CD4-positive, alpha-beta memory T cell (primary cell): Measurements from ENCODE around the gene ZNF709. TPM values are rescaled to one million over a fixed set of nuclear protein-coding genes. Genes with fewer than 3 reads are reported as not detected.
"Not testable (repeated sequence)": the region's sequence is repeated elsewhere in the genome, so short reads cannot be mapped to it uniquely, and the experiment has no call there.

ENCODE experiments used
- CTCF ChIA-PET: fragments of 350-600 bp; sonication (Branson Sonifier 250); formaldehyde crosslinking; loops from one replicate; lab custom pipeline; 2021; ENCODE audit warnings: inconsistent platforms; ENCODE audit not compliant: partially characterized antibody; lab: Charles Lee
- POLR2A ChIA-PET: fragments of 350-600 bp; sonication (Branson Sonifier 250); formaldehyde crosslinking; loops from one replicate; lab custom pipeline; 2021; ENCODE audit not compliant: partially characterized antibody; lab: Charles Lee
- DNase-seq, 5 donors: peaks; one replicate each; pipeline versions ENCODE4 v3.0.0 to v3.0.0-alpha.2; 2020 to 2022; ENCODE audit warnings: mixed read lengths in 1 of 5
- H3K27ac ChIP-seq: one replicate; pipeline ENCODE4 v1.7.0; 2013; ENCODE audit warnings: low read depth, low read length
- H3K27me3 ChIP-seq: 2 replicates; pipeline ENCODE4 v1.7.0; 2013; ENCODE audit warnings: mild to moderate bottlenecking, low read length, moderate library complexity; ENCODE audit not compliant: insufficient read depth
- H3K36me3 ChIP-seq: 2 replicates; pipeline ENCODE4 v1.7.0; 2013; ENCODE audit warnings: mild to moderate bottlenecking, low read length, moderate library complexity; ENCODE audit not compliant: insufficient read depth
- H3K4me1 ChIP-seq: 2 replicates; pipeline ENCODE4 v1.7.0; 2013; ENCODE audit warnings: mild to moderate bottlenecking, low read length, moderate library complexity; ENCODE audit not compliant: insufficient read depth
- H3K4me3 ChIP-seq, 2 donors: one replicate each; pipeline ENCODE4 v1.7.0; 2013; ENCODE audit warnings: low read length in 2 of 2, mild to moderate bottlenecking in 1 of 2
- H3K9me3 ChIP-seq, 2 donors: one replicate each; pipeline ENCODE4 v1.7.0; 2013; ENCODE audit warnings: low read length in 2 of 2, control low read depth in 1 of 2; ENCODE audit not compliant: control insufficient read depth in 1 of 2
- H3K27ac Mint-ChIP-seq, 7 donors: one replicate each; pipeline ENCODE4 v1.8.0; 2020 to 2021; ENCODE audit warnings: mixed read lengths in 7 of 7, mild to moderate bottlenecking in 6 of 7, inconsistent platforms in 3 of 7, moderate library complexity in 3 of 7
- H3K27me3 Mint-ChIP-seq, 2 donors: one replicate each; pipeline ENCODE4 v1.8.0; 2020 to 2021; ENCODE audit warnings: mixed read lengths in 2 of 2
- H3K36me3 Mint-ChIP-seq, 2 donors: one replicate each; pipeline ENCODE4 v1.8.0; 2020 to 2021; ENCODE audit warnings: mixed read lengths in 2 of 2, inconsistent platforms in 1 of 2, mild to moderate bottlenecking in 1 of 2
- H3K4me1 Mint-ChIP-seq, 4 donors: one replicate each; pipeline ENCODE4 v1.8.0; 2020 to 2021; ENCODE audit warnings: mixed read lengths in 4 of 4, mild to moderate bottlenecking in 1 of 4
- H3K4me3 Mint-ChIP-seq, 8 donors: one replicate each; pipeline ENCODE4 v1.8.0; 2020 to 2021; ENCODE audit warnings: mixed read lengths in 8 of 8, mild to moderate bottlenecking in 7 of 8, moderate library complexity in 6 of 8, inconsistent platforms in 3 of 8
- H3K9me3 Mint-ChIP-seq, 8 donors: one replicate each; pipeline ENCODE4 v1.8.0; 2020 to 2021; ENCODE audit warnings: mixed read lengths in 8 of 8, mild to moderate bottlenecking in 5 of 8, inconsistent platforms in 3 of 8, moderate library complexity in 1 of 8
- intact Hi-C: fragments of 100-400 bp; cut with micrococcal nuclease; formaldehyde crosslinking; loops from one replicate; pipeline ENCODE4 v1.15.1; 2023
- polyA plus RNA-seq, 2 donors: library from polyadenylated mRNA; unstranded; fragments of 300-500 nt; fragmentation: Illumina TruSeq; gene quantifications; one replicate each; pipeline ENCODE4 v1.2.3, GENCODE V29; 2021
- total RNA-seq, 2 experiments: library from RNA; stranded (reverse); gene quantifications; one replicate each; pipeline ENCODE4 v1.2.3, GENCODE V29; 2021

ZNF709 gene
- total and polyA plus RNA-seq, 4 experiments from 2014 or later: 1.1 to 9.6 (median 4.7) TPM

GRCh38 chr19:12464769-12465168 is 19.8 kb downstream of the ZNF709 start:
- Histone ChIP-seq H3K4me1 (no peaks in the 10 kb centered on the region), H3K27ac (no peak overlapping the region), H3K27me3 (no peaks in the 10 kb centered on the region), H3K4me3 (no peak overlapping the region), H3K36me3 (peaks cover 6% of the 10 kb centered on the region), H3K9me3 (peaks cover 0 to 39% of the 10 kb centered on the region in 2 donors)
- no peak for DNase-seq
- ChIA-PET POLR2A (no interaction called here), CTCF (no interaction called here)
- H3K4me1 Mint-ChIP-seq: peaks cover 0 to 2% (median 0%) of the 10 kb centered on the region in 4 donors
- peaks cover 0 to 79% (median 56%) of the 10 kb centered on the region in 8 donors for H3K9me3 Mint-ChIP-seq
- H3K27ac Mint-ChIP-seq: no peak overlapping the region
- intact Hi-C loops: no loop called here
- no peaks in the 10 kb centered on the region for H3K27me3 Mint-ChIP-seq
- H3K36me3 Mint-ChIP-seq: peaks cover 45 to 47% of the 10 kb centered on the region in 2 donors
- no peak overlapping the region for H3K4me3 Mint-ChIP-seq

GRCh38 chr19:12464139-12464538 is 20.5 kb downstream of the ZNF709 start:
- H3K27me3 ChIP-seq, POLR2A ChIA-PET, H3K36me3 ChIP-seq, DNase-seq, H3K27ac Mint-ChIP-seq, H3K4me1 Mint-ChIP-seq, intact Hi-C loops, H3K4me3 Mint-ChIP-seq, H3K27me3 Mint-ChIP-seq, H3K27ac ChIP-seq, H3K4me3 ChIP-seq, H3K4me1 ChIP-seq, CTCF ChIA-PET: not testable (repeated sequence)
- Mint-ChIP-seq H3K36me3 (peaks cover 48 to 52% of the 10 kb centered on the region in 2 donors), H3K9me3 (peaks cover 0 to 79% (median 59%) of the 10 kb centered on the region in 8 donors)
- peaks cover 0 to 45% of the 10 kb centered on the region in 2 donors for H3K9me3 ChIP-seq

- Mint-ChIP-seq H3K4me1 (no peaks in the 10 kb centered on the region), H3K9me3 (peaks cover 6 to 52% (median 47%) of the 10 kb centered on the region in 8 donors), H3K4me3 (no peak overlapping the region), H3K36me3 (peaks cover 20 to 35% of the 10 kb centered on the region in 2 donors), H3K27me3 (no peaks in the 10 kb centered on the region), H3K27ac (no peak overlapping the region)
- H3K27me3 ChIP-seq: no peaks in the 10 kb centered on the region
- H3K27ac ChIP-seq: no peak overlapping the region
- H3K4me1 ChIP-seq: no peaks in the 10 kb centered on the region
- POLR2A ChIA-PET: no interaction called here
- H3K36me3 ChIP-seq: no peaks in the 10 kb centered on the region
- CTCF ChIA-PET: no interaction called here
- H3K4me3 ChIP-seq: no peak overlapping the region
- H3K9me3 ChIP-seq: peaks cover 0 to 4% of the 10 kb centered on the region in 2 donors
- no peak for DNase-seq
- intact Hi-C loops: no loop called here
Observed at GRCh38 chr19:12453495-12453894, 31.1 kb downstream of the ZNF709 start.

GRCh38 chr19:12450844-12451243 is 33.8 kb downstream of the ZNF709 start:
- DNase-seq: no peak
- no peak overlapping the region for H3K27ac ChIP-seq
- H3K4me3 ChIP-seq: no peak overlapping the region
- no peaks in the 10 kb centered on the region for H3K27me3 Mint-ChIP-seq
- CTCF ChIA-PET: interaction anchor here (1.3 kb wide), 1 partner anchor 44 kb away, joined by 3 read pairs; no protein-coding TSS in a partner anchor
- H3K4me1 ChIP-seq: no peaks in the 10 kb centered on the region
- H3K4me1 Mint-ChIP-seq: no peaks in the 10 kb centered on the region
- H3K27ac Mint-ChIP-seq: no peak overlapping the region
- peaks cover 12 to 19% of the 10 kb centered on the region in 2 donors for H3K36me3 Mint-ChIP-seq
- H3K4me3 Mint-ChIP-seq: no peak overlapping the region
- H3K36me3 ChIP-seq: no peaks in the 10 kb centered on the region
- intact Hi-C loops: no loop called here
- H3K9me3 Mint-ChIP-seq: peaks cover 4 to 48% (median 34%) of the 10 kb centered on the region in 8 donors
- H3K27me3 ChIP-seq: no peaks in the 10 kb centered on the region
- H3K9me3 ChIP-seq: peaks cover 0 to 4% of the 10 kb centered on the region in 2 donors
- POLR2A ChIA-PET: no interaction called here

- DNase-seq: no peak
- Mint-ChIP-seq H3K4me3 (no peak overlapping the region), H3K27ac (no peak overlapping the region), H3K36me3 (peaks cover 12 to 19% of the 10 kb centered on the region in 2 donors), H3K4me1 (no peaks in the 10 kb centered on the region), H3K9me3 (peaks cover 4 to 46% (median 32%) of the 10 kb centered on the region in 8 donors), H3K27me3 (no peaks in the 10 kb centered on the region)
- H3K9me3 ChIP-seq: peaks cover 0 to 4% of the 10 kb centered on the region in 2 donors
- no peaks in the 10 kb centered on the region for H3K4me1 ChIP-seq
- ChIA-PET CTCF (no interaction called here), POLR2A (no interaction called here)
- no peaks in the 10 kb centered on the region for H3K36me3 ChIP-seq
- intact Hi-C loops: no loop called here
- no peak overlapping the region for H3K4me3 ChIP-seq
- H3K27me3 ChIP-seq: no peaks in the 10 kb centered on the region
- no peak overlapping the region for H3K27ac ChIP-seq
Observed at GRCh38 chr19:12448808-12449207, 35.8 kb downstream of the ZNF709 start.

- peak within 1 kb of the TSS; percentile 52 to 76 for H3K4me3 ChIP-seq
- ChIA-PET CTCF (interaction anchor here (0.7 to 2.2 kb wide), 3 partner anchors 55 to 442 kb away, joined by 3 to 8 read pairs (median 3); no protein-coding TSS in a partner anchor), POLR2A (interaction anchor here (0.9 to 2.1 kb wide), 10 partner anchors 9 to 146 kb away, joined by 3 to 17 read pairs (median 4); partner anchors contain the start of genes ZNF44, ZNF442, ZNF563 and ZNF564)
Observed at GRCh38 chr19:12440541-12441316, 43.9 kb downstream of the ZNF709 start, which contains the start of gene ZNF443. Gene ZNF443 (minus strand): TSS chr19:12441021. CDS start chr19:12440914, 107 bp downstream.

More at GRCh38 chr19:12440541-12441316, 43.9 kb downstream of the ZNF709 start, which contains the start of gene ZNF443:
- Histone ChIP-seq H3K27ac (peak within 1 kb of the TSS; percentile 57), H3K36me3 (no peaks in the 10 kb centered on the region), H3K9me3 (no peaks in the 10 kb centered on the region), H3K4me1 (peaks cover 4% of the 10 kb centered on the region), H3K27me3 (no peaks in the 10 kb centered on the region)
- H3K27me3 Mint-ChIP-seq: no peaks in the 10 kb centered on the region
- peaks cover 0 to 16% (median 8%) of the 10 kb centered on the region in 8 donors for H3K9me3 Mint-ChIP-seq
- peak within 1 kb of the TSS; percentile 94 to 99 (median 96) for H3K27ac Mint-ChIP-seq
- H3K4me3 Mint-ChIP-seq: peak within 1 kb of the TSS; percentile 99 to 100 (median 100)
- intact Hi-C loops: loop anchor here (1.0 to 2.0 kb wide), 5 partner anchors 39 to 238 kb away; partner anchors contain the start of genes ZNF44, ZNF442, ZNF709 and ZNF799
- peaks cover 5 to 6% of the 10 kb centered on the region in 2 donors for H3K36me3 Mint-ChIP-seq
- peaks cover 7 to 26% (median 17%) of the 10 kb centered on the region in 4 donors for H3K4me1 Mint-ChIP-seq
- peak; percentile 97 to 99 (median 98) for DNase-seq
